Measurements from ENCODE around the gene ATRNL1. TPM values are rescaled to one million over a fixed set of nuclear protein-coding genes. Genes with fewer than 3 reads are reported as not detected.
"Not testable (repeated sequence)": the region's sequence is repeated elsewhere in the genome, so short reads cannot be mapped to it uniquely, and the experiment has no call there.

The ATRNL1 gene
- polyA plus RNA-seq, 3 donors from 2014 or later: not detected

DNA sequence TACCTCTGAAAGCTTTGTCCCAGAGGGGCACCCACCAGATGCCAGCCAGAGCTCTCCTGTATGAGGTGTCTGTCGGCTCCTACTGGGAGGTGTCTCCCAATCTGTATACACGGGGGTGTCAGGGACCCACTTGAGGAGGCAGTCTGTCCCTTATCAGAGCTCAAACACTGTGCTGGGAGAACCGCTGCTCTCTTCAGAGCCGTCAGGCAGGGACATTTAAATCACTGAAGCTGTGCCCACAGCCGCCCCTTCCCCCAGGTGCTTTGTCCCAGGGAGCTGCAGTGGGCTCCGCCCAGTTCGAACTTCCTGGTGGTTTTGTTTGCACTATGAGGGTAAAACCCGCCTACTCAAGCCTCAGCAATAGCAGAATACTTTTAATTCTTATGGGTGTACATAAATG lies 665.3 kb downstream of the ATRNL1 start:
- not testable (repeated sequence) for H3K4me1 Mint-ChIP-seq; DNase-seq; H3K4me3 Mint-ChIP-seq; H3K27ac Mint-ChIP-seq; H3K36me3 Mint-ChIP-seq; H3K27me3 Mint-ChIP-seq (ENCODE audit: low read depth in 3 of 3)
- peaks cover 6 to 36% (median 27%) of the 10 kb centered on the region in 6 donors for H3K9me3 Mint-ChIP-seq

GRCh38 chr10:115760131-115760530 lies 667.0 kb downstream of the ATRNL1 start:
- Mint-ChIP-seq H3K27ac (no peak overlapping the region), H3K27me3 (ENCODE audit: low read depth in 3 of 3) (no peaks in the 10 kb centered on the region), H3K4me3 (no peak overlapping the region), H3K4me1 (no peaks in the 10 kb centered on the region), H3K36me3 (no peaks in the 10 kb centered on the region), H3K9me3 (peaks cover 6 to 31% (median 17%) of the 10 kb centered on the region in 6 donors)
- DNase-seq: no peak

DNA sequence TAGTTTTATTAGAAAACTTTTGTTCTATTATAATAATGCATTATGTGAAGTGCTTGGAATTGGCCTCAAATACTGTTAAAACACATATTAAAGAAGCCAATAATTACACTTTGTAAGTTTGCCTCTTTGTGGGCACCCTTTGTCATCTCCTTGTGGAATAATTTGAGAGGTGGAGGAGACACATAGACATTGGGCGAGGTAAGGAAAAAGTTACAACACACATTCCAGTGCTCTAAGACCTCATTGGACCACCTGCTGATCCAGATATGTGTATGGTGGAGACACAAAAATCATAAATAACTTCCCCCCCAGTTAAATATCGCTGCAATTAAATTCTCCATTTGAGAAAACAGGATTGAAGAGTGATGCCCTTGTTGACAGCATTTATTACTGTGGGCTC lies 668.0 kb downstream of the ATRNL1 start:
- Mint-ChIP-seq H3K27me3 (ENCODE audit: low read depth in 3 of 3) (no peaks in the 10 kb centered on the region), H3K4me3 (no peak overlapping the region), H3K9me3 (peaks cover 2 to 32% (median 17%) of the 10 kb centered on the region in 6 donors), H3K36me3 (no peaks in the 10 kb centered on the region), H3K4me1 (no peaks in the 10 kb centered on the region), H3K27ac (no peak overlapping the region)
- no peak for DNase-seq

- H3K27ac Mint-ChIP-seq: no peak overlapping the region
- no peak for DNase-seq
- H3K4me1 Mint-ChIP-seq: no peaks in the 10 kb centered on the region
- H3K9me3 Mint-ChIP-seq: peaks cover 1 to 28% (median 12%) of the 10 kb centered on the region in 6 donors
- H3K27me3 Mint-ChIP-seq (ENCODE audit: low read depth in 3 of 3): no peaks in the 10 kb centered on the region
- H3K4me3 Mint-ChIP-seq: no peak overlapping the region
- H3K36me3 Mint-ChIP-seq: no peaks in the 10 kb centered on the region
Measured at GRCh38 chr10:115762029-115762428, 668.9 kb downstream of the ATRNL1 start.

DNA sequence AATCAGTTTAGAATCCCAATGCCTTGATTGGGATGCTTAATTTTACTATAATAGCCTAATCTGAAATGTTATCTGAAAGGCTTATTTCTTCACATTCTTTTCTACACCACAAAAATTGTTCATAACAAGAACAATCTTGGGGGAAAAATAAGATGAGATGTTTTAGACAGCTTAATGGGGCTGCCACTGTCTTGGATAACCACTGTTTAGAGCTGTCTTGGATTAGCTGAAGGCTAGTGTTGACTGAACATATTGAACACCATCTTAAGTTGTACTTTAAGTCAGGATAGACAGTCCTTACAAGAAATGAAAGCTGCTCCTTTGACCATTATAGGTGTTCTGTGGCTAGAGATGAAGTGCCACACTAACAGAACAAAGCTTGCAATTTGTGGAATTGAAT lies 678.6 kb downstream of the ATRNL1 start:
- no peaks in the 10 kb centered on the region for H3K27me3 Mint-ChIP-seq (ENCODE audit: low read depth in 3 of 3)
- H3K9me3 Mint-ChIP-seq: peaks cover 3 to 21% (median 10%) of the 10 kb centered on the region in 6 donors
- DNase-seq: no peak
- no peaks in the 10 kb centered on the region for H3K4me1 Mint-ChIP-seq
- no peak overlapping the region for H3K4me3 Mint-ChIP-seq
- H3K36me3 Mint-ChIP-seq: no peaks in the 10 kb centered on the region
- no peak overlapping the region for H3K27ac Mint-ChIP-seq

DNA sequence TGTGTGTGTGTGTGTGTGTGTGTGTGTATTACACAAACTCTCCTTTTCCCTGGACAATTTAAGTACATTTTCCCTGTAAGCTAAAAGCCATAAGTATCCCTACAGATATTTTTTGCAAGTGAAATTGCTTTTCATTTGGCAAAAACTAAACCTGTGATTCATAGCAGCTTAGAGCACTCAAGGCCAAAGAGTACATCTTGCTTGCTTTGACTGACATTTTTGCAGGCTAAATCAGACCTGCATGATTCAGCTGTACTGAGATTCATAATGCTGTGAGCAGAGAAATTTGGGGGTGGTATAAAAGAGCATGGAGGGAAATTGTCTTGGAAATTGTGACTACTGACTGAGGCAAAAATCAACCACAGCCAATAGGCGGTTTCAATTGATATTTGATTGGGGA lies 679.4 kb downstream of the ATRNL1 start:
- H3K4me3 Mint-ChIP-seq: no peak overlapping the region
- peaks cover under 1 to 21% (median 6%) of the 10 kb centered on the region in 6 donors for H3K9me3 Mint-ChIP-seq
- no peaks in the 10 kb centered on the region for H3K27me3 Mint-ChIP-seq (ENCODE audit: low read depth in 3 of 3)
- no peaks in the 10 kb centered on the region for H3K4me1 Mint-ChIP-seq
- H3K27ac Mint-ChIP-seq: no peak overlapping the region
- no peak for DNase-seq
- no peaks in the 10 kb centered on the region for H3K36me3 Mint-ChIP-seq

- no peaks in the 10 kb centered on the region for H3K36me3 Mint-ChIP-seq
- no peaks in the 10 kb centered on the region for H3K27me3 Mint-ChIP-seq (ENCODE audit: low read depth in 3 of 3)
Measured at GRCh38 chr10:115773832-115774231, 680.7 kb downstream of the ATRNL1 start.

GRCh38 chr10:115774721-115775120 lies 681.6 kb downstream of the ATRNL1 start:
- Mint-ChIP-seq H3K27me3 (ENCODE audit: low read depth in 3 of 3) (no peaks in the 10 kb centered on the region), H3K9me3 (peaks cover 2 to 32% (median 6%) of the 10 kb centered on the region in 6 donors), H3K36me3 (no peaks in the 10 kb centered on the region), H3K4me1 (no peaks in the 10 kb centered on the region), H3K27ac (no peak overlapping the region), H3K4me3 (no peak overlapping the region)
- no peak for DNase-seq

More at GRCh38 chr10:115773832-115774231, 680.7 kb downstream of the ATRNL1 start:
- H3K4me3 Mint-ChIP-seq: no peak overlapping the region
- no peaks in the 10 kb centered on the region for H3K4me1 Mint-ChIP-seq
- H3K27ac Mint-ChIP-seq: no peak overlapping the region
- H3K9me3 Mint-ChIP-seq: peaks cover 2 to 30% (median 6%) of the 10 kb centered on the region in 6 donors
- DNase-seq: no peak

DNA sequence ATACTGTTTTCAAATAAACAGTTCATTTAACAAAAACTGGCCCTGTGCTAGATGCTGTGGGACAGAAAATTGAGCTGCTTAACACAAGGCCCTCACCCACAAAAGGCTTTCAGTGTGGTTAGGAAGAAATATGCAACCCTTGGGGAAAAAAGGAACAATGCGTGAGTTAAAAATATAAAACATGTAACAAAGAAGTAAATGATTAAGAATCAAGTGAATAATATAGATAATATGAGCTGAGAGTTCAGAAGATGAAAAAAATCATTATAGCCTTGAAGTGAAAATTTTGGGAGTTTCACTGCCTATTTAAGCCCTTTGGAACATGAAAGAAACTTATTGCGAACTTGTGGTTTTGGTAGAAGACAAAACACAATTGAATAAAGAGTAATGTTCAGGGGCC lies 684.5 kb downstream of the ATRNL1 start:
- peaks cover 2 to 36% (median 4%) of the 10 kb centered on the region in 6 donors for H3K9me3 Mint-ChIP-seq
- no peak overlapping the region for H3K27ac Mint-ChIP-seq
- H3K27me3 Mint-ChIP-seq (ENCODE audit: low read depth in 3 of 3): no peaks in the 10 kb centered on the region

DNA sequence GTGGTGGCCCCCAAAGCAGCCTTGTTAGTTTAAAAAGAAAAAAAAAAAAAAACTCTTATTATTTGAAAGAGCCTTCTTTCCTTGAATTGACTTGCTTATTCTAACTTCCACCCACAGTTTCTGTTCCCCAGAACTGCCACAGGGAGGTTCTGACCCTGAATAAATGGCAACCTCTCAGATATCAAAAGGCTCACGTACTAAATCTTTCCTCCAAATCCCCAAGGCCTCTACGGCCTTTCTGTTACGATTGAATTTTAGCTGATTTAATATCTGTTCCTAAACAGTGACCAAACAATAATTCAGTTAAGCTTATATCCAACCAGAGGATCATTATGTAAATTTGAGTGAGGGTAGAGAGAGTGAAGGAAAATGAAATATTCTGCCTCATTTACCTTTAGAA lies 697.1 kb downstream of the ATRNL1 start:
- no peaks in the 10 kb centered on the region for H3K4me1 Mint-ChIP-seq
- peaks cover 0 to 1% (median 0%) of the 10 kb centered on the region in 3 donors for H3K27me3 Mint-ChIP-seq (ENCODE audit: low read depth in 3 of 3)
- H3K4me3 Mint-ChIP-seq: no peak overlapping the region
- H3K9me3 Mint-ChIP-seq: peaks cover 2 to 23% (median 7%) of the 10 kb centered on the region in 6 donors
- no peaks in the 10 kb centered on the region for H3K36me3 Mint-ChIP-seq
- H3K27ac Mint-ChIP-seq: no peak overlapping the region
- DNase-seq: no peak

More for the DNA sequence above, 684.5 kb downstream of the ATRNL1 start:
- DNase-seq: no peak
- H3K4me1 Mint-ChIP-seq: no peaks in the 10 kb centered on the region
- H3K36me3 Mint-ChIP-seq: no peaks in the 10 kb centered on the region
- no peak overlapping the region for H3K4me3 Mint-ChIP-seq

DNA sequence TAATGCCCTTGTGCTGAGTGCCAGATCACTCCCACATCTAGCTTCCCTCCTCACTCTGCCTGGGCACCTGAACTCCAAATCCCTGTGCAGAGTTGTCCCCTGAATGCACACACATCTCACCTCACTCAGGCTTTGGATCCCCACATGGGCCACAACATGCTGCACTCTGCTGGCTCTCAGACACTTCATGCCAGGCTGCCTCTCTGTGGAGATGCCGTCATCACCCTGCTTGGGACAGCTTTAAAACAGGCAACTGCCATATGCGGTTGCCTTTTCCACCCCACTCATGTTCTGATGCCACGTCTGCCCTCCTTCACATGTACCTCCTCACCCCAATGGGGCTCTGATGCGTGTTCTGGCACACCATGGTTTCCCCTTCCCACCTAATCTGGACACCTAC lies 702.8 kb downstream of the ATRNL1 start:
- Mint-ChIP-seq H3K4me3 (no peak overlapping the region), H3K36me3 (no peaks in the 10 kb centered on the region), H3K4me1 (no peaks in the 10 kb centered on the region), H3K27ac (no peak overlapping the region), H3K9me3 (peaks cover 7 to 24% (median 10%) of the 10 kb centered on the region in 6 donors), H3K27me3 (ENCODE audit: low read depth in 3 of 3) (peaks cover 0 to 7% (median 5%) of the 10 kb centered on the region in 3 donors)
- DNase-seq: no peak

- no peak for DNase-seq
- H3K36me3 Mint-ChIP-seq: peaks cover 0 to 4% (median 0%) of the 10 kb centered on the region in 3 donors
- H3K27me3 Mint-ChIP-seq (ENCODE audit: low read depth in 3 of 3): peaks cover 0 to 7% (median 2%) of the 10 kb centered on the region in 3 donors
- peaks cover 5 to 20% (median 8%) of the 10 kb centered on the region in 6 donors for H3K9me3 Mint-ChIP-seq
- H3K27ac Mint-ChIP-seq: no peak overlapping the region
- no peak overlapping the region for H3K4me3 Mint-ChIP-seq
- no peaks in the 10 kb centered on the region for H3K4me1 Mint-ChIP-seq
Measured at GRCh38 chr10:115801457-115801856, 708.3 kb downstream of the ATRNL1 start.

DNA sequence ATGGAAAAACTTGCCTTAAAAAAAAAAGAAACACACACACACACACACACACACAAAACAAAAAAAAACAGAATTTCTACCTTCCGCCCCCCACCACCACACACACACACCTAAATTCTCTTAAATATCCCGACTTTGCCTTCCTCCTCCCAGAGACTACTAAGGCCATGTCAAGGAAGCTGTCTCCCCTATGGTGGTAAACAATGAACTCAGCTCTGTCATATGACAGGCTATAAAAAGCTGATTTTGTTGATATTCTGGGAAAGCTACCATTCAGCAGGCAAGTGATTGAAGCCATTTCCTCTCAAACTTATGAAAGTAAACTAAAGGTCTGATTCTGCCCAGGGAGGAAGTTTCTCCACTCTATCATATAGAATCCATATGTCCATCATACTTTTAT lies 708.8 kb downstream of the ATRNL1 start:
- Mint-ChIP-seq H3K27ac (no peak overlapping the region), H3K4me1 (no peaks in the 10 kb centered on the region), H3K4me3 (no peak overlapping the region), H3K9me3 (peaks cover 5 to 20% (median 8%) of the 10 kb centered on the region in 6 donors), H3K27me3 (ENCODE audit: low read depth in 3 of 3) (peaks cover 0 to 7% (median 2%) of the 10 kb centered on the region in 3 donors), H3K36me3 (peaks cover 0 to 4% (median 0%) of the 10 kb centered on the region in 3 donors)
- no peak for DNase-seq

DNA sequence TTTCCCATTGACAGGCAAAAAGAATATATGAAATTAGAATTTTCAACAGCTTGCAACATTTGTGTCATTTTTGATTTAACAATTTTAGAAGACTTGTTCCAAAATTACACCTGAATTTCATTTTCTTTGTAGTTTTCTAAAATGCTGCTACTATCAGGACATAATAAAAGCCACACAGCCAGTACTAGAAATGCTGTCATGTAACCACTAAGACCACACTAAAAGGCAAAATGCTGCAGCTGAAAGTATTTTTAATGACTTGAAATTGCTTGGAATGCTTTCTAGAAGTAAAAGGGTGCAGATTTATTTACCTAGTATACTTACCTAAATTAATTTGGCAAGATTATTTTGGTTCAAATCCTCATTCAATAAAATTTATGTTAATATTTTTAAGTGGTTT lies 709.7 kb downstream of the ATRNL1 start:
- Mint-ChIP-seq H3K36me3 (peaks cover 0 to 4% (median 0%) of the 10 kb centered on the region in 3 donors), H3K9me3 (peaks cover 3 to 20% (median 8%) of the 10 kb centered on the region in 6 donors), H3K27ac (no peak overlapping the region), H3K4me1 (no peaks in the 10 kb centered on the region), H3K4me3 (no peak overlapping the region), H3K27me3 (ENCODE audit: low read depth in 3 of 3) (peaks cover 0 to 2% (median 0%) of the 10 kb centered on the region in 3 donors)
- no peak for DNase-seq

- H3K27me3 Mint-ChIP-seq (ENCODE audit: low read depth in 3 of 3): peaks cover 0 to 1% (median 0%) of the 10 kb centered on the region in 3 donors
- H3K4me1 Mint-ChIP-seq: no peaks in the 10 kb centered on the region
- no peaks in the 10 kb centered on the region for H3K36me3 Mint-ChIP-seq
- no peak overlapping the region for H3K4me3 Mint-ChIP-seq
- H3K27ac Mint-ChIP-seq: no peak overlapping the region
- peaks cover 4 to 21% (median 8%) of the 10 kb centered on the region in 6 donors for H3K9me3 Mint-ChIP-seq
- no peak for DNase-seq
Measured at GRCh38 chr10:115814542-115814941, 721.4 kb downstream of the ATRNL1 start.

All from immature natural killer cell (primary cell).